OCI-LY7 (cell line): ENCODE data around the gene B3GNT3.

ENCODE experiments used
- EZH2phosphoT487 ChIP-seq: fragments of 200-600 bp; sonication (generic); IDR thresholded peaks from 2 replicates; pipeline ENCODE4 v1.6.1; 2018; ENCODE audit warnings: low read depth, borderline replicate concordance, mild to moderate bottlenecking, mixed run types, antibody characterized with exemption, low read length, moderate library complexity, mixed read lengths
- TF ChIP-seq, protein P1 (sequence below): fragments of 200-600 bp; sonication (generic); conservative IDR thresholded peaks from 2 replicates; pipeline ENCODE4 v1.5.1; 2014; ENCODE audit warnings: mild to moderate bottlenecking, antibody characterized with exemption, low read length, moderate library complexity, mixed read lengths

DNA sequence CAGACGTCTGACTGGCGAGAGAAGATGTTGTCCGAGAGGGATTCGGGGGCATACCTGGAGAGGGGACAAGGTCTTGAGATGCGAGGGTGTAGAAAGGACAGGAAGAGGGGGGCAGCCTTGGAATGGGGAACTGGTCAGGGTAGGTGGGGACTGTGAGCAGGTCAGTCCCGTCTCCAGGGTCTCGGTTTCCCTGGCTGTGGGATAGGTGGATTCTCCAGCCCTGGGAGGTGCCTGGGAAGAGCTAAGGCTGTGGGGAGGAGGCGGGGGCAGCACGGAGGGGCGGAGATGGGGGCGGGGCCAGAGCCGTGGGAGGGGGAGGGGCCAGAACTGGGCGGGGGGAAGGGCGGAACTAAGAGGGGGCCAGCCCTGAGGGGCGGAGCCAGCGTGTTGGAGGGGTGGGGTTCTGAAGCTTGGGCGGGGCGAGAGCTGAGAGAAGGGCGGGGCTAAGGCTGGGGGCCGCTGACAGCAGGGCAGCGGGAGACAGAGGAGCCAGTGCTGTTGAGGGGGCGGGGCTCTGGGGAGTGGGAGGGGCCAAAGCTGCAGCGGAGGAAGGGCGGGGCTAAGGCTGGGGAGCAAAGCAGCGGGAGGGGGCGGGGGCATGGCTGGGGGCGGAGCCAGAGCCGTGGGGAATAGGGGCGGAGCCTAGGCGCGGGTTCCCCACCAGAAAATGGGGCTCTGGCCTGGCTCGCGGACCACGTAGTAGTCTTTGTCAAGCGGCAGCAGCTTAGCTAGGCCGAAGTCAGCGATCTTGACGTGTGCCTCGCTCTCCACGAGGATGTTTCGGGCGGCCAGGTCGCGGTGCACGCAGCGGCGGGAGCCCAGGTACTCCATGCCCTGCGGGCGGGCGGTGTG lies 35.9 kb downstream of the B3GNT3 start:
- TF ChIP-seq, protein P1, sequence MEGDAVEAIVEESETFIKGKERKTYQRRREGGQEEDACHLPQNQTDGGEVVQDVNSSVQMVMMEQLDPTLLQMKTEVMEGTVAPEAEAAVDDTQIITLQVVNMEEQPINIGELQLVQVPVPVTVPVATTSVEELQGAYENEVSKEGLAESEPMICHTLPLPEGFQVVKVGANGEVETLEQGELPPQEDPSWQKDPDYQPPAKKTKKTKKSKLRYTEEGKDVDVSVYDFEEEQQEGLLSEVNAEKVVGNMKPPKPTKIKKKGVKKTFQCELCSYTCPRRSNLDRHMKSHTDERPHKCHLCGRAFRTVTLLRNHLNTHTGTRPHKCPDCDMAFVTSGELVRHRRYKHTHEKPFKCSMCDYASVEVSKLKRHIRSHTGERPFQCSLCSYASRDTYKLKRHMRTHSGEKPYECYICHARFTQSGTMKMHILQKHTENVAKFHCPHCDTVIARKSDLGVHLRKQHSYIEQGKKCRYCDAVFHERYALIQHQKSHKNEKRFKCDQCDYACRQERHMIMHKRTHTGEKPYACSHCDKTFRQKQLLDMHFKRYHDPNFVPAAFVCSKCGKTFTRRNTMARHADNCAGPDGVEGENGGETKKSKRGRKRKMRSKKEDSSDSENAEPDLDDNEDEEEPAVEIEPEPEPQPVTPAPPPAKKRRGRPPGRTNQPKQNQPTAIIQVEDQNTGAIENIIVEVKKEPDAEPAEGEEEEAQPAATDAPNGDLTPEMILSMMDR, result no peak
- no peak for TF ChIP-seq EZH2phosphoT487
